Breast epithelium (tissue), 3 donors: ENCODE measurements around the gene HTRA3.

ENCODE experiments used
- POLR2A ChIP-seq: fragments of 450-650 bp; IDR thresholded peaks from one replicate; pipeline ENCODE4 v1.6.1; 2016; ENCODE audit warnings: antibody characterized with exemption, mild to moderate bottlenecking, moderate library complexity
- TF ChIP-seq, protein P1 (sequence below), 3 donors: fragments of 450-650 bp; IDR thresholded peaks; one replicate each; pipeline ENCODE4 v1.5.1; 2016 to 2017; ENCODE audit warnings: antibody characterized with exemption in 3 of 3, mild to moderate bottlenecking in 3 of 3, moderate library complexity in 3 of 3

DNA sequence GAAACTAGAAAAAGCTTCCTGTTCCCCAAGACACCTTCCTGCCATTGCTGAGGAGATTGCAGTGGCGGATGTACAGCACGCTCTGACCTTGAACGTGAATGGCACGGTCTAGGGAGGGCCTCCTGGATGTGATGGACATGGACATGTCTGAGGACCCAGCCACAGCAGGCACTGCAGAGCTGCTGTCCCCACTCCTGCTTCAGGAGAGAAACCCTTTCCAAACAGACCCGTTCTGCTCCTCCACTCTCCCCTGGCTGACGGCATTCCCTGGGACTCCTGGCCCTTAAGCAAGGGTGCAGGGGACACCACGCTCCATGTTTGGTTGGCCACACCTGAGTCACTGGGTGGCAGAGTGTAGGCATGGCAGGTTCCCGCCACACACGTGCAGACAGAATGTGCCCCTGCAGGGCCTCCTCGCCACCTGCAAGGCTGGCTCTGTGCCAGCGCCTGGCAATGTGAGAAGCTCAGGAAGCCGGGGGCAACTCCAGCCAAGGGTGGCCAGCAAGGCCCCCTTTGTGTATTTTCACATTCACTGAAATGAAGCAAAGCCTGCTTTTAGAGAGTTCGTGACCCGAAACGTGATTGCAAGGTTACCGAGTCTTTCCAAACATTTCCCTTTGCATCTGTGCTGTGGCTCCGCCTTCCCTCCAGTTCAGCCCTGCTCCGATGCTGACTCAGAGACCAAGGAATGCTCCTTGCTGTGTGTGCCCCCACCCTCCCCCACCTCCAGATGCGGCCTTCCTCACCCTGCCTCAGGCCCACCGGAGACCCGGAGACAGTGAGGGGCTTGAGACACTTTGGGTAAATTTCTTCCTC is 46.1 kb downstream of the HTRA3 start:
- TF ChIP-seq, protein P1, sequence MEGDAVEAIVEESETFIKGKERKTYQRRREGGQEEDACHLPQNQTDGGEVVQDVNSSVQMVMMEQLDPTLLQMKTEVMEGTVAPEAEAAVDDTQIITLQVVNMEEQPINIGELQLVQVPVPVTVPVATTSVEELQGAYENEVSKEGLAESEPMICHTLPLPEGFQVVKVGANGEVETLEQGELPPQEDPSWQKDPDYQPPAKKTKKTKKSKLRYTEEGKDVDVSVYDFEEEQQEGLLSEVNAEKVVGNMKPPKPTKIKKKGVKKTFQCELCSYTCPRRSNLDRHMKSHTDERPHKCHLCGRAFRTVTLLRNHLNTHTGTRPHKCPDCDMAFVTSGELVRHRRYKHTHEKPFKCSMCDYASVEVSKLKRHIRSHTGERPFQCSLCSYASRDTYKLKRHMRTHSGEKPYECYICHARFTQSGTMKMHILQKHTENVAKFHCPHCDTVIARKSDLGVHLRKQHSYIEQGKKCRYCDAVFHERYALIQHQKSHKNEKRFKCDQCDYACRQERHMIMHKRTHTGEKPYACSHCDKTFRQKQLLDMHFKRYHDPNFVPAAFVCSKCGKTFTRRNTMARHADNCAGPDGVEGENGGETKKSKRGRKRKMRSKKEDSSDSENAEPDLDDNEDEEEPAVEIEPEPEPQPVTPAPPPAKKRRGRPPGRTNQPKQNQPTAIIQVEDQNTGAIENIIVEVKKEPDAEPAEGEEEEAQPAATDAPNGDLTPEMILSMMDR (IDR thresholded peaks at IDR 0.05) = no peak
- no peak for TF ChIP-seq POLR2A
